IMR-90 (cell line): ENCODE results near the gene DYNLT3.

ENCODE experiments used
- CEBPB ChIP-seq: IDR thresholded peaks from 2 replicates; pipeline ENCODE4 v1.6.1; 2012; ENCODE audit warnings: low read depth, low read length, improper control_type of control experiment
- CHD1 ChIP-seq: IDR thresholded peaks from 2 replicates; pipeline ENCODE4 v1.6.1; 2012; ENCODE audit warnings: low read depth, low read length, improper control_type of control experiment
- MAZ ChIP-seq: IDR thresholded peaks from 2 replicates; pipeline ENCODE4 v1.6.1; 2012; ENCODE audit warnings: low read depth, mild to moderate bottlenecking, low read length, improper control_type of control experiment, moderate library complexity, borderline replicate concordance
- RAD21 ChIP-seq: IDR thresholded peaks from 2 replicates; pipeline ENCODE4 v1.6.1; 2012; ENCODE audit warnings: low read length, improper control_type of control experiment
- SMC3 ChIP-seq: fragments of 150-350 bp; IDR thresholded peaks from 2 replicates; pipeline ENCODE4 v1.6.1; 2016; ENCODE audit warnings: low read depth, mild to moderate bottlenecking, antibody characterized with exemption, low read length, moderate library complexity
- TF ChIP-seq, protein P1 (sequence below): conservative IDR thresholded peaks from 2 replicates; pipeline ENCODE4 v1.5.1; 2012; ENCODE audit warnings: mild to moderate bottlenecking, low read depth, low read length, improper control_type of control experiment

DNA sequence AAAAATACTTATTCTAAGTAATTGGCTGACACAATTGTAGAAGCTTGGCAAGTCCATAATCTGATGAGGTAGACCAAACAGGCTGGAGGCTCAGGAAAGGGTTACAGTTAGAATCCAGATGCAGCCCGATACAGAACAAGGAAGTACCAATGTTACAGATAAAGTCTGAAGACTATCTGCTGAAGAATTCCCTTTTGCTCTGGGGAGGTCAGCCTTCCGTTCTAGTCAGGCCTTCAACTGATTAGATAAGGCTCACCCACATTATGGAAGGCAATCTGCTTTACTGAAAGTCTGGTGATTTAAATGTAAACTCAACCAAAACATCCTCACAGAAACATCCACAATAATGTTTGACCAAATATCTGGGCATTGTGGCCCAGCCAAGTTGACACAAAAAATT lies 7.4 kb upstream of the DYNLT3 start:
- TF ChIP-seq, protein P1, sequence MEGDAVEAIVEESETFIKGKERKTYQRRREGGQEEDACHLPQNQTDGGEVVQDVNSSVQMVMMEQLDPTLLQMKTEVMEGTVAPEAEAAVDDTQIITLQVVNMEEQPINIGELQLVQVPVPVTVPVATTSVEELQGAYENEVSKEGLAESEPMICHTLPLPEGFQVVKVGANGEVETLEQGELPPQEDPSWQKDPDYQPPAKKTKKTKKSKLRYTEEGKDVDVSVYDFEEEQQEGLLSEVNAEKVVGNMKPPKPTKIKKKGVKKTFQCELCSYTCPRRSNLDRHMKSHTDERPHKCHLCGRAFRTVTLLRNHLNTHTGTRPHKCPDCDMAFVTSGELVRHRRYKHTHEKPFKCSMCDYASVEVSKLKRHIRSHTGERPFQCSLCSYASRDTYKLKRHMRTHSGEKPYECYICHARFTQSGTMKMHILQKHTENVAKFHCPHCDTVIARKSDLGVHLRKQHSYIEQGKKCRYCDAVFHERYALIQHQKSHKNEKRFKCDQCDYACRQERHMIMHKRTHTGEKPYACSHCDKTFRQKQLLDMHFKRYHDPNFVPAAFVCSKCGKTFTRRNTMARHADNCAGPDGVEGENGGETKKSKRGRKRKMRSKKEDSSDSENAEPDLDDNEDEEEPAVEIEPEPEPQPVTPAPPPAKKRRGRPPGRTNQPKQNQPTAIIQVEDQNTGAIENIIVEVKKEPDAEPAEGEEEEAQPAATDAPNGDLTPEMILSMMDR = no peak
- no peak for TF ChIP-seq RAD21
- no peak for TF ChIP-seq MAZ
- TF ChIP-seq CHD1 = no peak
- no peak for TF ChIP-seq CEBPB
- TF ChIP-seq SMC3 = no peak
